Endometrial microvascular endothelial cells (primary cell): Measurements from ENCODE around the gene C13orf42. TPM values are rescaled to one million over a fixed set of nuclear protein-coding genes. Genes with fewer than 3 reads are reported as not detected.

Experiments used
- in situ Hi-C: cut with HindIII; loops from 2 replicates; pipeline ENCODE4 v1.10.0; 2017; ENCODE audit warnings: low sequenced_read_pairs, low pct_unique_long_range_greater_than_20kb; ENCODE audit errors: inconsistent ontology term
- total RNA-seq: library from RNA; depleted of rRNA; stranded (reverse); fragments of >200 nt; gene quantifications from one replicate; pipeline ENCODE4 v1.2.3, GENCODE V29; 2015; ENCODE audit errors: inconsistent ontology term

Gene C13orf42
- total RNA-seq, 1 donor from 2014 or later = not detected

GRCh38 chr13:51043310-51043709, 67.8 kb downstream of the C13orf42 start:
- in situ Hi-C loops = no loop called here

GRCh38 chr13:51041710-51042109, 69.4 kb downstream of the C13orf42 start:
- in situ Hi-C loops = no loop called here

- in situ Hi-C loops = no loop called here
These were observed 69.9 kb downstream of the C13orf42 start for GRCh38 chr13:51041126-51041525.

- in situ Hi-C loops = no loop called here
These were observed 70.6 kb downstream of the C13orf42 start for GRCh38 chr13:51040431-51040830.

- in situ Hi-C loops = no loop called here
These were observed 74.7 kb downstream of the C13orf42 start for GRCh38 chr13:51036418-51036817.

- in situ Hi-C loops = no loop called here
These were observed 75.1 kb downstream of the C13orf42 start for GRCh38 chr13:51035978-51036377.

GRCh38 chr13:51035469-51035868, 75.6 kb downstream of the C13orf42 start:
- in situ Hi-C loops = no loop called here

GRCh38 chr13:51034906-51035305, 76.2 kb downstream of the C13orf42 start:
- in situ Hi-C loops = no loop called here

GRCh38 chr13:51033421-51034185, 77.5 kb downstream of the C13orf42 start:
- in situ Hi-C loops = no loop called here

- in situ Hi-C loops = no loop called here
These were observed 78.2 kb downstream of the C13orf42 start for GRCh38 chr13:51032831-51033230.

Other genes starting within 250 kb of the C13orf42 start
- gene RNASEH2B, start 201.5 kb downstream of the C13orf42 start, total RNA-seq = 33.9 TPM
- 16.4 TPM for gene FAM124A, start 111.1 kb upstream of the C13orf42 start, total RNA-seq
- not detected for gene SERPINE3, start 228.4 kb upstream of the C13orf42 start, total RNA-seq